HG03066 (cell line): ENCODE measurements around the gene LDAF1.

ENCODE experiments used
- ATAC-seq: cut with Tn5 transposase; IDR thresholded peaks from one replicate; pipeline ENCODE4 v1.9.1; 2021; ENCODE audit warnings: low read depth; ENCODE audit not compliant: unreplicated experiment

Gene LDAF1

DNA sequence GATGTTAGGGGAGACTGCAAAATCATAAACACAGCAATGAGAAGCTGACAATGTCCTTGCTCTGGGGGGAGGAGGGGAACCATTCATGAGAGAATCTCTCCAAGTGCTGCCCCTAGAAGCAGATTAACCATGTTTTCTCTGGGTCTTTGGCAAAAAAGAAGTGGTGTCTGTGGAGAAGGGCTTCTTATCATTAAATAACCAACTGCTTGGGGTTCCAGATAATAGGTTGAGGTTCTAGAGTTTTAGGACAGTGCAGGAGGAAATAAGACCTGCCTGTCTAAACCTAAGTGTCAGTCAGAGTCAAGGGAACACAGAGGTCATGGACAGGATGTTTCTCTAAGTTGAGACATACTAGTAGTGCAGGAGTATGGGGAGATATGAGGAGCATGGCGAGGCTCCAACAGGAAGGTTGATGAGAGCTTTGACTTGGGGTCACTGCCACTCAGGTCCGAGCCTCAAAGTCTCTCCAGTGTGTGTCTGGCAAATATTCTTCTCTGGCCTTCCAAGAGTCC, 69.9 kb downstream of the LDAF1 start:
- no peak for ATAC-seq
